BE2C (cell line): Measurements from ENCODE around the gene AOC3.
"Not testable (repeated sequence)": the region's sequence is repeated elsewhere in the genome, so short reads cannot be mapped to it uniquely, and the experiment has no call there.

Experiments used
- DNase-seq: peaks from one replicate; pipeline ENCODE4 v3.0.0-alpha.2; 2020
- H3K27me3 ChIP-seq: fragments of 250-450 bp; sonication (Bioruptor Pico); 2 replicates; pipeline ENCODE4 v1.5.1; 2020; ENCODE audit warnings: mild to moderate bottlenecking
- H3K36me3 ChIP-seq: fragments of 250-450 bp; sonication (Bioruptor Pico); 2 replicates; pipeline ENCODE4 v1.5.1; 2020; ENCODE audit warnings: mild to moderate bottlenecking
- H3K4me1 ChIP-seq: fragments of 250-450 bp; sonication (Bioruptor Pico); 2 replicates; pipeline ENCODE4 v1.5.1; 2020
- H3K4me3 ChIP-seq: 2 replicates; pipeline ENCODE4 v1.5.1; 2011; ENCODE audit warnings: low read depth, low read length
- H3K9me3 ChIP-seq: fragments of 250-450 bp; sonication (Bioruptor Pico); 2 replicates; pipeline ENCODE4 v1.5.1; 2020
- CTCF ChIP-seq: IDR thresholded peaks from 2 replicates; pipeline ENCODE4 v1.5.1; 2012; ENCODE audit warnings: mild to moderate bottlenecking, low read depth, low read length

Gene AOC3

GRCh38 chr17:42853004-42853403, 2.0 kb downstream of the AOC3 start:
- no peaks in the 10 kb centered on the region for H3K36me3 ChIP-seq
- no peaks in the 10 kb centered on the region for H3K4me1 ChIP-seq
- TF ChIP-seq CTCF: no peak

GRCh38 chr17:42853597-42853967, 2.6 kb downstream of the AOC3 start:
- H3K4me3 ChIP-seq: no peak overlapping the region
- H3K36me3 ChIP-seq: no peaks in the 10 kb centered on the region
- no peaks in the 10 kb centered on the region for H3K27me3 ChIP-seq
- no peaks in the 10 kb centered on the region for H3K4me1 ChIP-seq
- no peak for DNase-seq
- H3K9me3 ChIP-seq: no peaks in the 10 kb centered on the region
- no peak for TF ChIP-seq CTCF

More at GRCh38 chr17:42853004-42853403, 2.0 kb downstream of the AOC3 start:
- DNase-seq: no peak
- Histone ChIP-seq H3K27me3 (no peaks in the 10 kb centered on the region), H3K9me3 (no peaks in the 10 kb centered on the region), H3K4me3 (no peak overlapping the region)

- no peak overlapping the region for H3K4me3 ChIP-seq
- no peak for DNase-seq
- no peak for TF ChIP-seq CTCF
- no peaks in the 10 kb centered on the region for H3K36me3 ChIP-seq
- no peaks in the 10 kb centered on the region for H3K27me3 ChIP-seq
- H3K9me3 ChIP-seq: no peaks in the 10 kb centered on the region
- H3K4me1 ChIP-seq: no peaks in the 10 kb centered on the region
These were observed 3.2 kb downstream of the AOC3 start for GRCh38 chr17:42853968-42854790.

GRCh38 chr17:42855048-42855596, 4.1 kb downstream of the AOC3 start:
- no peaks in the 10 kb centered on the region for H3K36me3 ChIP-seq
- no peaks in the 10 kb centered on the region for H3K4me1 ChIP-seq
- H3K27me3 ChIP-seq: no peaks in the 10 kb centered on the region; the same call in 1 of the 2 replicates
- TF ChIP-seq CTCF: no peak
- no peaks in the 10 kb centered on the region for H3K9me3 ChIP-seq
- no peak for DNase-seq
- H3K4me3 ChIP-seq: no peak overlapping the region

GRCh38 chr17:42856093-42856492, 5.1 kb downstream of the AOC3 start:
- not testable (repeated sequence) for H3K9me3 ChIP-seq, H3K4me1 ChIP-seq, H3K4me3 ChIP-seq, H3K27me3 ChIP-seq, H3K36me3 ChIP-seq, DNase-seq

- H3K27me3 ChIP-seq, DNase-seq, H3K9me3 ChIP-seq, H3K4me3 ChIP-seq, H3K36me3 ChIP-seq, H3K4me1 ChIP-seq: not testable (repeated sequence)
These were observed 5.5 kb downstream of the AOC3 start for GRCh38 chr17:42856516-42856915.

- no peaks in the 10 kb centered on the region for H3K4me1 ChIP-seq
- TF ChIP-seq CTCF: no peak
- no peaks in the 10 kb centered on the region for H3K9me3 ChIP-seq
These were observed 6.4 kb downstream of the AOC3 start for GRCh38 chr17:42857389-42857788.

More at GRCh38 chr17:42857389-42857788, 6.4 kb downstream of the AOC3 start:
- no peak overlapping the region for H3K4me3 ChIP-seq
- H3K36me3 ChIP-seq: no peaks in the 10 kb centered on the region
- peaks cover 11% of the 10 kb centered on the region; the same call in 1 of the 2 replicates for H3K27me3 ChIP-seq
- no peak for DNase-seq
